HG03196 (cell line): Measurements from ENCODE around the gene NUDT8.
"Not testable (repeated sequence)": the region's sequence is repeated elsewhere in the genome, so short reads cannot be mapped to it uniquely, and the experiment has no call there.

Experiments
- ATAC-seq: cut with Tn5 transposase; IDR thresholded peaks from one replicate; pipeline ENCODE4 v1.9.1; 2021; ENCODE audit not compliant: unreplicated experiment

Gene NUDT8

DNA sequence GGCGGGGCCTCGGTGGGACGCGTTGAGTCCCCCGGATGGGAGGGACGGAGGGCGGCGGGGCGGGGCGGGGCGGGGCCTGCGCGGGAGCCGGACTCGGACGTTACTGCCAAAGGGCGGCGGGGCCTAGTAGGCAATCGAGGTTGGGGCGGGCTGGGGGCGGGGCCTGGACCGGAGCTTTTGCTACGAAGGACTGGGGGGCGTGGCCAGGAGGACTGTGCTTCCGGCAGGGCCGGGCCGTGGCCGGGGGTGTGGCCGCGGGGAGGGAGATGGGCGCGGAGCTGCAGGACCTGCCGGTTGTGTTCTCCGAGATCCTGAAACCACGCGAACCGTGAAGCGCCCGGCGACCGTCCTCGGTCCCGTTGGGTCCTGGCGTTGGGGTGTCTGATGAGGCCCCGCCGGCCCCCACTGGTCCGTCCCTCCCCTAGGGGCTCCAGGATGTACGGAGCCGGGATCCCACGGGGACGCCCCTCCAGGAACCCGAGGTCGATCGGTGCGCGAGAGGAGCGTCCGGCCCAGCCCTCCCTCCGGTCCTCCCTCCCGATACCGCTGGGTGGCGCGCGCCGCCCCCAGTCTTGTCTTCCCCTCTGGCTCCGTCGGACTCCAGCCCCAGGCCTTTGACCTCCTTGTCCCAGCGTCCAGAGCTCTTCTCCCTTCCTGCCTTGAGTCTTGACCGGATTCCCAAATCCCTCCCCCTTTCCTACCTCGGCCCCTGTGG, 648 bp upstream of the NUDT8 start:
- peak; percentile 48 for ATAC-seq

DNA sequence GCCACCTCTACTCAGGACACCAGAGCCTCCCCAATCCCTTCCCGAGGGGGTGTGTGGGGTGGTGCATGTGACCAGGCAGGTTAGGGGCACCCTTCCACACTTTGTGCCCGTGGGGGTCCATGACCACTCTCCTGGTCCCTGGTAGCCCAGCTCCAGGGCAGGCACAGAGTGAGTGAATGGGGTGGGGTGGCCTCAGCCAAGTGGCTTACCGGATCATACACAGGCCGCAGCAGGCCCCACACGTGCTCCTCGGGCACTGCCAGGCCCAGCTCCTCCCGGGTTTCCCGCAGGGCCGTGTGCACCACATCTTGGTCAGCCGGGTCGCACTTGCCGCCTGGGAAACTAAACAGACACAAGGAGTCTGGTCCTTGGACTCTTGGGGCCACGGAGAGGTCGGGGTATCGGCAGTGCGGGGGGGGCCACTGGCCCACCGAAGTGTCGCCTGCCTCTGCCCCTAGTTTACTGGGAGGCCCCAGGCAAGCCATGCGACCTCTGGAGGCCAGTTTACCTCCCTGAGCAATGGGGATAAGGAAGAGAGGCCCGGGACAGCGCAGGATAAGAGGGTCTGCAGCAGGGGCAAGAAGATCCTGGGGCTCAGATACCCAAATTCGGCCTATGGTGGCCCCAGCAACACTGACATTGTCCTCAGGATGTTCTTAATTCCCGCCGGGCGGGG, 889 bp downstream of the NUDT8 start:
- no peak for ATAC-seq

DNA sequence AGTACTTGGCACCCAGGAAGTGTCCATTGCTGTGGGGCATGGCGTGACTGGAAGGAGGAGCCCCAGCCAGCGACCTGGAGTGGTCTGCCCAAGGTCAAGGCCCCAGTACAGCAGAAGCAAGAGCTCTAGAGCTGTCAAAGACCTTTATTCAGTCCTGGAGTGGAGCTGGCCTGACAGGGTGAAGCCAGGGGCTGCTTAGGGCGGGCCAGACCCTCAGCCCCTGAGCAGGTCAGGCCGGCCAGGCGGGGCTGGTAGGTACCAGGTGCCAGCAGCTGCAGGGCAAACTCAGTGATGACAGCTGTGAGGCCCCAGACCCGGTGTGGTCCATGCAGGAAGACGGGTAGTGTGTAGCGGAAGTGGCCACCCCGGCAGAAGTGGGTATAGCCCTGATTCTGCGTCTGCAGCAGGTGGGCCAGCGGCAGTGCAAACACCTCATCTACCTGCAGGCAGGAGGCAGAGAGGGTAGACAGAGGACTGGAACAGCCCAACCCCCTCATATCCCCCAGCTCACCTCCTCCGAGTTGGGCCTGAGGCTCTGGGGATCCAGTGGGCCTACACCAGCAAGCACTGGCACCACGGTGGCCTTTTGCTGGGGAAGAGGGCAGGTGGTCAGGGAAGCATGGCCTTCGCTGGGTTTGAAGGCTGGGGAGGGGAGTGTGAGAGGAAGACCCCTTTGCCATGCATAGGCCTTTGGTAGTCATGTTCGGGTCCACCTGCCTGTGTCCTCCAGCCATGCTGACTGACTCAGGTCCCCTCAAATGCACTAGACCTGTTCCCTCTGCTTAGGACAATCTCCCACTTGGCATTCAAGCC, 1.7 kb downstream of the NUDT8 start:
- ATAC-seq: no peak

DNA sequence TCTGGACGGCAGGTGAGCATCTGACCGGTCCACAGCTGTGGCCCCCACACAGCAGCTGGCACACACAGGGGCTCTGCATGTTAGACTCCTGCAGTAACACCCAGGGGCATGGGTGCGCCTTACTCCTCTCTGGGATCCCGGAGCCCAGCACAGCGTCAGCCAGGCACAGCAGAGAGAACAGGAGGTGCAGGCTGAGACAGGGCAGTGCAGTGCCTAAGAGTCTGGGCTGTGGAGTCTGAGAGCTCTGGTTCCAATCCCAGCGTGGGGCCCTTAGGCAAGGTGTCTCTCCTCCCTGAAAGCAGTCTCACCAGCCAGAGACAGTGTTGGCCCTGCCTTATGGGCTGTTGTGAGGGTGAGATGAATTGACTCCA, 2.3 kb downstream of the NUDT8 start:
- ATAC-seq: no peak

DNA sequence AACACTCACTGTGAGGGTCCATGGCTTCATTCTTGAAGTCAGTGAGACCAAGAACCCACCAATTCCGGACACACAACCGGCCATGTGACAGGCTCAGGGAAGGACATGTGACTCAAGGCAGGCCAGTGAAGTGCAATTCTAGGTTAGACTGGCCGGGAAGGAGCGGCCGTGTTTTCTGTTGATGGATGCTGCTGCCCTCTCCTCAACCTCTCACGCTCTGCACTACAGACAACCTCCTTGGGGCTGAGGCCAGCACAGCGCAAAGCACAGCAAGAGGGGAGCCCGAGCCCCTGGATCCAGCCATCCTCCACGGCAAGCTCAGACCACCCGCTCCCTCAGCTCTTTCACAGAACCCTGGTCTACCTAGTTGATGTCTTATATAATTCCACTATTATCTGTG, 2.8 kb downstream of the NUDT8 start:
- ATAC-seq: no peak

DNA sequence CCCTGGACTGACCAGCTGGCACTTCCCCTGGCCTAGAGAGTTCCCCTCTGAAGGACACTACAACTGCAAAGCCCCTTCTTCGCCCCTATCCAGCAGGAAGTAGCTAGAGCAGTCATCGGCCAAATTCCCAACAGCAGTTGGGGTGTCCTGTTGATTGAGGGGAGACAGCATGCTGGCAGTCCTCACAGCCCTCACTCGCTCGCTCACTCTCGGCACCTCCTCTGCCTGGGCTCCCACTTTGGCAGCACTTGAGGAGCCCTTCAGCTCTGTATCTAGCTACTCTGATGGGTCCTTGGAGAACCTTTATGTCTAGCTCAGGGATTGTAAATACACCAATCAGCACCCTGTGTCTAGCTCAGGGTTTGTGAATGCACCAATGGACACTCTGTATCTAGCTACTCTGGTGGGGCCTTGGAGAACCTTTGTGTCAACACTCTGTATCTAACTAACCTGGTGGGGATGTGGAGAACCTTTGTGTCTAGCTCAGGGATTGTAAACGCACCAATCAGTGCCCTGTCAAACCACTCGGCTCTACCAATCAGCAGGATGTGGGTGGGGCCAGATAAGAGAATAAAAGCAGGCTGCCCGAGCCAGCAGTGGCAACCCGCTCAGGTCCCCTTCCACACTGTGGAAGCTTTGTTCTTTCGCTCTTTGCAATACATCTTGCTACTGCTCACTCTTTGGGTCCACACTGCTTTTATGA, 3.5 kb downstream of the NUDT8 start:
- ATAC-seq: not testable (repeated sequence)

DNA sequence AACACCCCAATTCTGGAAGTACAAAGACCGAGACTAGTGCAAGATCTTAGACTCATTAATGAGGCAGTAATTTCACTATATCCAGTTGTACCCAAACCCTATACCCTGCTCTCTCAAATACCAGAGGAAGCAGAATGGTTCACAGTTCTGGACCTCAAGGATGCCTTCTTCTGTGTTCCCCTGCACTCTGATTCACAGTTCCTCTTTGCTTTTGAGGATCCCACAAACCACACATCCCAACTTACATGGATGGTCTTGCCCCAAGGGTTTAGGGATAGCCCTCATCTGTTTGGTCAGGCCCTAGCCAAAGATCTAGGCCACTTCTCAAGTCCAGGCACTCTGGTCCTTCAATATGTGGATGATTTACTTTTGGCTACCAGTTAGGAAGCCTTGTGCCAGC, 5.9 kb downstream of the NUDT8 start:
- not testable (repeated sequence) for ATAC-seq

DNA sequence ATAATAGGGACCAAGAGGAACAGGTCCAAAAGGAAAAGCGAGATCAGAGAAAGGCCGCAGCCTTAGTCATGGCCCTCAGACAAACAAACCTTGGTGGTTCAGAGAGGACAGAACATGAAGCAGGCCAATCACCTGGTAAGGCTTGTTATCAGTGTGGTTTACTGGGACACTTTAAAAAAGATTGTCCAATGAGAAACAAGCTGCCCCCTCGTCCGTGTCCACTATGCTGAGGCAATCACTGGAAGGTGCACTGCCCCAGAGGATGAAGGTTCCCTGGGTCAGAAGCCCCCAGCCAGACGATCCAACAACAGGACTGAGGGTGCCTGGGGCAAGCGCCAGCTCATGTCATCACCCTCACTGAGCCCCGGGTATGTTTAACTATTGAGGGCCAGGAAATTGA, 6.8 kb downstream of the NUDT8 start:
- not testable (repeated sequence) for ATAC-seq

DNA sequence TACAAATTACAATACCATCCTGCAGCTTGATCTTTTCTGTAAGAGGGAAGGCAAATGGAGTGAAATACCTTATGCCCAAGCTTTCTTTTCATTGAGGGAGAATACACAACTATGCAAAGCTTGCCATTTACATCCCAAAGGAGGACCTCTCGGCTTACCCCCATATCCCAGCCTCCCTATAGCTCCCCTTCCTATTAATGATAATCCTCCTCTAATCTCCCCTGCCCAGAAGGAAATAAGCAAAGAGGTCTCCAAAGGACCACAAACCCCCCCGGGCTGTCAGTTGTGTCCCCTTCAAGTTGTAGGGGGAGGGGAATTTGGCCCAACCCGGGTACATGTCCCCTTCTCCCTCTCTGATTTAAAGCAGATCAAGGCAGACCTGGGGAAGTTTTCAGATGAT, 7.8 kb downstream of the NUDT8 start:
- ATAC-seq: not testable (repeated sequence)

DNA sequence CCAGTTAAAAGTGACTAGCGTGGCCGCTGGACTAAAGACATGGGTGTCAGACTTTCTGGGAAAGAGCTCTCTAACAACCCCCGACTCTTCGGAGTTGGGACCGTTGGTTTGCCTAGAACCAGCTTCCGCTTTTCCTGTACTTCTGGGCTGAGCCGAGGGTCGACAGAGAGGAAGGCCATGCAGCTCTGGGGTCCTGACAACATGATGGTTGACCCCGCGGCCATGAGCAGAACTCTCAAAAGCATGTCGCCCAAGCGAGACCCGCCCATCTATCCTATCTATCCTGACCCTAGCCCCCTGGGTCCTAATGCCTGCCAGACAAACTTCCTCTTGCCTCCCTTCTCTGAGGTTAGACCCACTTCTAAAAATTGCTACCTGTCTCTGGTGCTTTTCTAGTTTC, 9.1 kb downstream of the NUDT8 start:
- ATAC-seq: not testable (repeated sequence)

DNA sequence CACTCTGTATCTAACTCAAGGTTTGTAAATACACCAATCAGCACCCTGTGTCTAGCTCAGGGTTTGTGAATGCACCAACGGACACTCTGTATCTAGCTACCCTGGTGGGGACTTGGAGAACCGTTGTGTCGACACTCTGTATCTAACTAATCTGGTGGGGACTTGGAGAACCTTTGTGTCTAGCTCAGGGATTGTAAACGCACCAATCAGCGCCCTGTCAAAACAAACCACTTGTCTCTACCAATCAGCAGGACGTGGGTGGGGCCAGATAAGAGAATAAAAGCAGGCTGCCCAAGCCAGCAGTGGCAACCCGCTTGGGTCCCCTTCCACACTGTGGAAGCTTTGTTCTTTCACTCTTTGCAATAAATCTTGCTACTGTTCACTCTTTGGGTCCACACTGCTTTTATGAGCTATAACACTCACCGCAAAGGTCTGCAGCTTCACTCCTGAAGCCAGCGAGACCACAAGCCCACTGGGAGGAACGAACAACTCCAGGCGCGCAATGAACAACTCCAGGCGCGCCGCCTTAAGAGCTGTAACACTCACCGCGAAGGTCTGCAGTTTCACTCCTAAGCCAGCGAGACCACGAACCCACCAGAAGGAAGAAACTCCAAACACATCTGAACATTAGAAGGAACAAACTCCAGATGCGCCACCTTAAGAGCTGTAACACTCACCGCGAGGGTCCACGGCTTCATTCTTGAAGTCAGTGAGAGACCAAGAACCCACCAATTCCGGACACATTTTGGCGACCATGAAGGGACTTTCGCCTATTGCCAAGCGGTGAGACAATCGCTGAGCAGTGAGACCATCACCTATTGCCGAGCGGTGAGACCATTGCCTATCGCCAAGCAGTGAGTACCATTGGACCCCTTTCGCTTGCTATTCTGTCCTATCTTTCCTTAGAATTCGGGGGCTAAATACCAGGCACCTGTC, 9.8 kb downstream of the NUDT8 start:
- not testable (repeated sequence) for ATAC-seq

DNA sequence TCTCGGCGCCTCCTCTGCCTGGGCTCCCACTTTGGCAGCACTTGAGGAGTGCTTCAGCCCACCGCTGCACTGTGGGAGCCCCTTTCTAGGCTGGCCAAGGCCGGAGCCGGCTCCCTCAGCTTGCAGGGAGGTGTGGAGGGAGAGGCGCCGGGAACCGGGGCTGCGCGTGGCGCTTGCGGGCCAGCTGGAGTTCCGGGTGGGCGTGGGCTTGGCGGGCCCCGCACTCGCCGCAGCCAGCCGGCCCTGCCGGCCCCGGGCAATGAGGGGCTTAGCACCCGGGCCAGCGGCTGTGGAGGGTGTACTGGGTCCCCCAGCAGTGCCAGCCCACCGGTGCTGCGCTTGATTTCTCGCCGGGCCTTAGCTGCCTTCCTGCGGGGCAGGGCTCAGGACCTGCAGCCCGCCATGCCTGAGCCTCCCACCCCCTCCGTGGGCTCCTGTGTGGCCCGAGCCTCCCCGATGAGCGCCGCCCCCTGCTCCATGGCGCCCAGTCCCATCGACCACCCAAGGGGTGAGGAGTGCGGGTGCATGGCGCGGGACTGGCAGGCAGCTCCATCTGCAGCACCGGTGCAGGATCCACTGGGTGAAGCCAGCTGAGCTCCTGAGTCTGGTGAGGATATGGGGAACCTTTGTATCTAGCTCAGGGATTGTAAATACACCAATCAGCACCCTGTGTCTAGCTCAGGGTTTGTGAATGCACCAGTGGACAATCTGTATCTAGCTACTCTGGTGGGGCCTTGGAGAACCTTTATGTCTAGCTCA, 10.7 kb downstream of the NUDT8 start:
- not testable (repeated sequence) for ATAC-seq

DNA sequence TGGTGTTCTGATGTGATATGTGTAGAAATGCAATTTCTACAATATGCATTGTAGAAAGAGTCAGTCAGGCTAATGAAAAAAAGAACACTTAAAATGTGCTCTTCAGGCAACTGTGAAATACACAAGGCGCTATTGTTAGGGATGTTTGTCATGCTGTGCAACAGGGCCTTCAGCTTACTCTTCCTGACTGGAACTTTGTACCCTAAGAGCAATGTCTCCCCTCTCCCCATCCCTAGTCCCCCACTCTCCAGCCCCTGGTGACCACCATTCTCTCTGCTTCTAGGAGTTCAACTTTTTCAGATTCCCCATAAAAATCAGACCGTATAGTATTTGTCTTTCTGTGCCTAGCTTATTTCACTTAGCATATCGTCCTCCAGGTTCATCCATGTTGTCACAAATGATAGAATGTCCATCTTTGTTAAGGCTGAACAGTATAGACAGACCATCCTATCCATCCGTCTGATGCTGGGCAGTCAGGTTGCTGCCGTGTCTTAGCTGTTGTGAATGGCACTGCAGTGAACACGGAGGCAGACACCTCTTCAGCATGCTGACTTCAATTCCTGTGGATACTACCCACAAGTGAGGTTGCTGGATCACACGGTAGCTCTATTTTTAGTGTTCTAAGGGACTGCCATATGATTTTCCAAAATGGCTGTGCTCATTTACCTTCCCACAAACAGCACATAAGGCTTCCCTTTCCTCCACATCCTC, 12.3 kb downstream of the NUDT8 start:
- ATAC-seq: no peak

DNA sequence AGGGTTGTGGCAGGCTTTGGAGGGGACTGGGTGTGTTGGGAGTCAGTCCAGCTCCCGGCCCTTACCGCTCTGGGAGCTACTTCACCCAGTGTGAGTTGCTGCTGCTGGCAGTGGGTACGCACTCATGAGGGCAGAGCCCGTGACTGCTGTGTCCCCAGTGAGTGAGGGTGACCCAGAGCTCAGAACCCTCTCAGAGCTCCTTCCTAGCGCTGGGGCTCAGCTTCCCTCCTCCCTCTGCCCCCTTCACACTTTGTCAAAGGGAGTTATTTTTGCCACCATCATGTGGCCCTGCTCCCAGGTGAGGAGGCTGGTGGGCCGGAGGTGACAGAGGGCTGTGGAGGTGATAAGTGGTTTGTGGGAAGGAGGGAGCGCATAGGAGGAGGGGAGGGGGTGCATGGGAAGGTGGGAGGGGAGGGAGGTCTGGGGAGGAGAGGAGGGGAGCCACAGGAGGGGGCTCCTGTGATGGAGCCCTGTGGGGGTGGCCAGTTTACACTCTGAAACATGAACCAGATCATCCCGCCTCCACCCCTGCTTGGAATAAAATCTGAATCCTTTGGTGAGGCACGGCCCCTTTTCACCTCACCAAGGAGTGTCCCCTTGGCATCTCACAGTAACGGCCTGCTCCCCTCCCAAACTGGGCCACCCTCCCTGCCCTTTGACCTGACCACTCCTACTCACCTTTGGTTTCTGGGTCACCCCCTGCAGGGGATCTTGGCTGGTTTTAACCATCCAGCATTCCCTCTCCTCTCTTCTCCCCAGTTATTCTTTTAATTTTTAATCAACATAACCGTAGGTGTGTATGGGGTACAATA, 13.1 kb downstream of the NUDT8 start:
- no peak for ATAC-seq

DNA sequence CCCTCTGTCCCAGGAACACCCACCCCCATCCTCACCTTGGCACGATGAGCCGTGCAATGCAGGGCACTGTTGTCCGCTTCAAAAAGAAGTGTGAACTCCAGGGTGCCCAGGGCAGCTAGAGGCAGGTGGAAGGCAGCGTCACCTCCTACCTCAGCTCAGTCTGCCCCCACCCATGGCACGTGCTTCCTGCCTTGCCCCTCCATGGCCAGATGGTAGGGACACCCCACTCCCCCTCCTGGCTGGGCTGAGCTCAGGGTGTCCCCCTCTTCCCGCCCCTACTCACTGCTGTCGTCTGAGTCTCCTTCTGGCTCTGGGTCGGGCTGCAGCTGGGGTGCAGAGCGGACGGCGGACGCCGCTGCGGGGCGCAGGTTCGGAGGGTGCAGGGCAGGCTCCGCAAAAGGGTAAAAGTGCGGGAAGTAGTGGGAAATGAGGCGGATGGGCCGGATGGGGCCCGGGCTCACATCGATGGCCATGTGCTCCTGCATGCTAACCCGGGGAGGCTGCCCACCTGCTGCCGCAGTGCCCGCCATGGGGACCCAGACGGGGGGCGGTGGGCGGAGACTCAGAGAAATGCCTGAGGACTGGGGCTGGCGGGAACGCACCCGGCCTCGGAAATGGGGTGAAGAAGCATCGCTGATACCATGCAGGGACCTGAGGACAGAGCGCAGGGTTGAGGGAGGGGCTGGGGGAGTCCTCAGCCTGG, 13.9 kb downstream of the NUDT8 start:
- ATAC-seq: no peak

DNA sequence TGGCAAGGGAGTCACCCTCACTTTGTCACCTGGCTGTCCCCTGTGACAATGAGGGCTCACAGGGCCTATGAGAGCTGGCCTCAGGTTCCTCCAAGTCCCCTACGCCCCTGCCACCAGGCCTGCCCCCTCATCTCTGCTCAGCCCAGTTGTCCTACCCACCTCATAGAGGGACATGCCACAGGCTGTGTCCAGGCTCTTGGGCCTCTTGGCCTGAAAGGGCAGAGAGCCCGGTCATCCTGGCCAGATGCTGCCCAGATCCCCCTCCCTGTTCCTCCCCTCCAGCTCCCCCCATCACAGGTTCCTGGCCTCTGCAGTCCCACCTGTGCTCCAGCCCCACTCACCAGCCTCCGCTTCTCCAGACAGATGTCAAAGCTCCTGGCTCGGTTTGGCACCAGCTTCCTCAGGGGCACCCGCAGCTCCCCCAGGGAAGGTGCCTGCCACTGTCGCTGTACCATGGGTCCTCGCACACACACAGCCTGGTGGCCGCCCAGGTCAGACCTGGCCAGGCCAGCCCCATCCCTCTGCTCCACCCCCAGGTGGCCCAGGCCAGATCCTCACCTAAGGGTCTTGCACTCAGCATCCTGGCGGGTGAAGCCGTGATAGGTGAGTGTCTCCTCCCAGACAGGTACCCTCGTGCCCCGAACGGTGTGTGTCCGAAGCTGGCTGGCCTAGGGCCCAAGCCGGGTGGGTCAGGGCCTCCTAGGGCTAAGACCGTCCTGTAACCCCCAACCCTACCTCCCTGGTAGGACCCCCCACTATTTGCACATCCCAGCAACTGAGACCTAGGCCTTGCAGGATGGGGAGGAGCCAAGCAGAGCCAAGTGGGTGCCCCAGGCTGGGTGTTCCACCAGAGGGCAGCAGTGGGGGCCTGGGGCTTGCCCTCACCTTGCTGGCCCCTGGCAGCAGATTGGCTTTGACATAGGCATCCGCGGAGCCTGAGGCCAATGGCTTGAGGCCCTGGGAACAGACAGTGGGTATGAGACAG, 14.7 kb downstream of the NUDT8 start:
- no peak for ATAC-seq
